ENCODE data around the gene GALNT1. TPM values are rescaled to one million over a fixed set of nuclear protein-coding genes. Genes with fewer than 3 reads are reported as not detected.

Gene GALNT1
- total RNA-seq, 2 donors from 2014 or later: 40.2 to 50.6 TPM

DNA sequence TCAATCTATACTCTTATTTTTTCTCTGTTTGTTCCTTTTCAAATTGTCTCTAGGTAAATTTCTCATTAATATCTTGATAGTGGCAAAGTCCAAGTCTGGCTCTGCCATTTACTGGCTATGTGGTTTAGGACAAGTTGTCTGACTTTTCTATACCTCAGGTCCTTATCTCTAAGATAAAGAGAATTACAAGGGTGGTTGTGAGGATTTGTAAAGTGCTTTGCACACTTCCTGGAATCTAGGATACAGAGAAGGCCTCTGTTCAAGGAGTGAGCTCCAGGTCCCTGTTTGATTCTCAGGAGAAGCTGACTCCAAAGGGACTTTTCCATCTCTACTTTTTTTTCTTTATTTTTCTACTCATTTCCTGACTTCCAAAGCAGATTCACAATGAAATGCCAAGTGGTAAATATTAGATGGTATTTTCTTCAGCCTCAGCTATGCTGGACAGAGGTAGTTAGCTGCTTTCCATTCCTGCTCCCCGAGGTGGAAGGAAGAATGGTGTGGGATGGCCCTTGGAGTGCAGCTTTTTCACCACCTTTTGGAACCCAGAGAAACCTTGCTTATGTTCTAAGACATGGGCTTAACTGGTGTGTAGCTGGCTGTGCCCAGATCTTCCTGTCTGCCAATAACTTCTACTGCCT is 90.5 kb downstream of the GALNT1 start:
- Histone ChIP-seq H3K36me3 (no peaks in the 10 kb centered on the region), H3K4me3 (no peak overlapping the region), H3K9me3 (no peaks in the 10 kb centered on the region), H3K4me1 (replicated peaks) (no peaks in the 10 kb centered on the region), H3K27me3 (replicated peaks; ENCODE audit: insufficient read depth) (no peaks in the 10 kb centered on the region), H3K27ac (no peak overlapping the region)
- no peak for DNase-seq (ENCODE audit: low spot score)
- intact Hi-C loops (cut with DNase I): no loop called here
- no peak for TF ChIP-seq POLR2A (IDR thresholded peaks at IDR 0.05)
- TF ChIP-seq POLR2AphosphoS5 (IDR thresholded peaks at IDR 0.05): no peak
- TF ChIP-seq, protein P1, sequence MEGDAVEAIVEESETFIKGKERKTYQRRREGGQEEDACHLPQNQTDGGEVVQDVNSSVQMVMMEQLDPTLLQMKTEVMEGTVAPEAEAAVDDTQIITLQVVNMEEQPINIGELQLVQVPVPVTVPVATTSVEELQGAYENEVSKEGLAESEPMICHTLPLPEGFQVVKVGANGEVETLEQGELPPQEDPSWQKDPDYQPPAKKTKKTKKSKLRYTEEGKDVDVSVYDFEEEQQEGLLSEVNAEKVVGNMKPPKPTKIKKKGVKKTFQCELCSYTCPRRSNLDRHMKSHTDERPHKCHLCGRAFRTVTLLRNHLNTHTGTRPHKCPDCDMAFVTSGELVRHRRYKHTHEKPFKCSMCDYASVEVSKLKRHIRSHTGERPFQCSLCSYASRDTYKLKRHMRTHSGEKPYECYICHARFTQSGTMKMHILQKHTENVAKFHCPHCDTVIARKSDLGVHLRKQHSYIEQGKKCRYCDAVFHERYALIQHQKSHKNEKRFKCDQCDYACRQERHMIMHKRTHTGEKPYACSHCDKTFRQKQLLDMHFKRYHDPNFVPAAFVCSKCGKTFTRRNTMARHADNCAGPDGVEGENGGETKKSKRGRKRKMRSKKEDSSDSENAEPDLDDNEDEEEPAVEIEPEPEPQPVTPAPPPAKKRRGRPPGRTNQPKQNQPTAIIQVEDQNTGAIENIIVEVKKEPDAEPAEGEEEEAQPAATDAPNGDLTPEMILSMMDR (IDR thresholded peaks at IDR 0.05): no peak
- WGBS: 70% methylated on average over 1 of the region's 1 CpG

DNA sequence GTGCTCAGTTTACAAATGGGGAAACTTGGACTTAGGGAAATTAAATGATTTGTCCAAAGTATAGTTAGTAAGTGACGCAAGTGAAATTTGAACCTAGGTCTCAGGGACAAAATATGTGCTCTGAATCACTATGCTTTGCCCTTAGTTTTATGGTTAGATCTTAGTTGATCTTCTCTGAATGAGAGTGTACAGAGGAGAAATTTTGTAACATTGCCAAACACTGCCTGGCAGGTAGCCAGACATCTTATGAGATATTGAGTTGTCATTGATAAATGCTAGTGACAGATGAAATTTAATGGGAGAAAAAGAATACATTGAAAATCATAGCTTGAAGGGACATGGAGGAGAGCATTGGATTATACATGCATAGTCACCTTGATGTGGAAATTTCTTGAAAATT is 91.4 kb downstream of the GALNT1 start:
- no peak for DNase-seq (ENCODE audit: low spot score)
- Histone ChIP-seq H3K4me3 (no peak overlapping the region), H3K27me3 (replicated peaks; ENCODE audit: insufficient read depth) (no peaks in the 10 kb centered on the region), H3K9me3 (no peaks in the 10 kb centered on the region), H3K4me1 (replicated peaks) (no peaks in the 10 kb centered on the region), H3K36me3 (no peaks in the 10 kb centered on the region), H3K27ac (no peak overlapping the region)
- intact Hi-C loops (cut with DNase I): no loop called here
- 95% methylated on average over 1 of the region's 1 CpG for WGBS
- TF ChIP-seq POLR2AphosphoS5 (IDR thresholded peaks at IDR 0.05) (no peak), POLR2A (IDR thresholded peaks at IDR 0.05) (no peak)
- TF ChIP-seq, protein P1 (IDR thresholded peaks at IDR 0.05): no peak

GRCh38 chr18:35673682-35674081 is 92.1 kb downstream of the GALNT1 start:
- intact Hi-C loops (cut with DNase I): no loop called here
- no peak overlapping the region for H3K27ac ChIP-seq

DNA sequence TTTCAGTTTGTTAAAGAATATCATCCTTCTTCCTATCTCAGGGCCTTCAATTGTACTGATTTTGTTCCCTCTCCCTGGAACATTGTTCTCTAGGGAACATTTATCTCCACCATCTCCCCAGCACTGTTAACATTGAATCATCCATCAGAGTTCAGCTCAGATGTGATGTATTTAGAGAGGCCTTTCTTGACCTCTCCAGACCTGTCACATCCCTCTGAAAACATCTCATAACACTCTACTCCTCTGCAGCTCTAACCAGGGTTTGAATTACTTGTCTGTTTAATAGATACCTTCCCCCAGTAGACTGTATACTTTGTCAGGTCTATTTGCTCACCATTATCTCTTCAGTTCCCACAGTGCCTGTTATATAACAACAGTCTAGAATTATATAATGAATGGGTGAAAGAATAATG is 98.6 kb downstream of the GALNT1 start:
- no peak overlapping the region for H3K4me3 ChIP-seq
- no peak for DNase-seq (ENCODE audit: low spot score)
- no peaks in the 10 kb centered on the region for H3K9me3 ChIP-seq
- intact Hi-C loops (cut with DNase I): no loop called here
- TF ChIP-seq POLR2A (IDR thresholded peaks at IDR 0.05) (no peak), POLR2AphosphoS5 (IDR thresholded peaks at IDR 0.05) (no peak)
- TF ChIP-seq, protein P1 (IDR thresholded peaks at IDR 0.05): no peak
- no peaks in the 10 kb centered on the region for H3K27me3 ChIP-seq (replicated peaks; ENCODE audit: insufficient read depth)
- H3K27ac ChIP-seq: no peak overlapping the region
- no peaks in the 10 kb centered on the region for H3K36me3 ChIP-seq
- no peaks in the 10 kb centered on the region for H3K4me1 ChIP-seq (replicated peaks)

More at GRCh38 chr18:35673682-35674081, 92.1 kb downstream of the GALNT1 start:
- H3K36me3 ChIP-seq: no peaks in the 10 kb centered on the region
- no peaks in the 10 kb centered on the region for H3K4me1 ChIP-seq (replicated peaks)
- WGBS: 100% methylated on average over 1 of the region's 1 CpG
- H3K27me3 ChIP-seq (replicated peaks; ENCODE audit: insufficient read depth): no peaks in the 10 kb centered on the region
- no peak overlapping the region for H3K4me3 ChIP-seq
- DNase-seq (ENCODE audit: low spot score): no peak
- H3K9me3 ChIP-seq: no peaks in the 10 kb centered on the region
- TF ChIP-seq, protein P1 (IDR thresholded peaks at IDR 0.05): no peak
- no peak for TF ChIP-seq POLR2AphosphoS5 (IDR thresholded peaks at IDR 0.05)
- TF ChIP-seq POLR2A (IDR thresholded peaks at IDR 0.05): no peak

- H3K27me3 ChIP-seq (replicated peaks; ENCODE audit: insufficient read depth): no peaks in the 10 kb centered on the region
- TF ChIP-seq, protein P1 (IDR thresholded peaks at IDR 0.05): no peak
- TF ChIP-seq POLR2A (IDR thresholded peaks at IDR 0.05): no peak
- WGBS: 41% methylated on average over 1 of the region's 1 CpG
These were observed 100.8 kb downstream of the GALNT1 start for GRCh38 chr18:35682281-35682867.

More at GRCh38 chr18:35682281-35682867, 100.8 kb downstream of the GALNT1 start:
- H3K27ac ChIP-seq: no peak overlapping the region
- no peaks in the 10 kb centered on the region for H3K9me3 ChIP-seq
- intact Hi-C loops (cut with DNase I): no loop called here
- DNase-seq (ENCODE audit: low spot score): no peak
- no peaks in the 10 kb centered on the region for H3K36me3 ChIP-seq
- no peaks in the 10 kb centered on the region for H3K4me1 ChIP-seq (replicated peaks)
- no peak overlapping the region for H3K4me3 ChIP-seq

All from prostate gland (tissue), 2 donors.